ENCODE results near the gene KCND3.
A peak's percentile ranks its signal among the peaks of the same experiment; 100 is the strongest.

The KCND3 gene

GRCh38 chr1:111990026-111990877 is 784 bp upstream of the KCND3 start:
- Histone ChIP-seq H3K36me3 (ENCODE audit: control insufficient read depth, insufficient read depth, low read length) (no peaks in the 10 kb centered on the region), H3K4me3 (ENCODE audit: insufficient read depth, low read depth, low read length) (peak overlapping the region; percentile 36), H3K27ac (ENCODE audit: insufficient read depth, low read depth, low read length, poor library complexity, severe bottlenecking) (no peak overlapping the region), H3K9me3 (ENCODE audit: control insufficient read depth, low read length) (no peaks in the 10 kb centered on the region), H3K27me3 (ENCODE audit: control insufficient read depth, insufficient read depth, low read length, poor library complexity, severe bottlenecking) (peaks cover 70% of the 10 kb centered on the region), H3K4me1 (ENCODE audit: control insufficient read depth, insufficient read depth, low read length) (peaks cover 8% of the 10 kb centered on the region)
- 2% methylated on average over 72 of the region's 72 CpGs for WGBS, 2 experiments

- Histone ChIP-seq H3K4me3 (ENCODE audit: insufficient read depth, low read depth, low read length) (peak overlapping the region; percentile 24), H3K27me3 (ENCODE audit: control insufficient read depth, insufficient read depth, low read length, poor library complexity, severe bottlenecking) (peaks cover 70% of the 10 kb centered on the region), H3K9me3 (ENCODE audit: control insufficient read depth, low read length) (no peaks in the 10 kb centered on the region), H3K27ac (ENCODE audit: insufficient read depth, low read depth, low read length, poor library complexity, severe bottlenecking) (no peak overlapping the region), H3K36me3 (ENCODE audit: control insufficient read depth, insufficient read depth, low read length) (no peaks in the 10 kb centered on the region), H3K4me1 (ENCODE audit: control insufficient read depth, insufficient read depth, low read length) (peaks cover 8% of the 10 kb centered on the region)
- WGBS, 2 experiments, result 4% methylated on average over 51 of the region's 51 CpGs
Measured at GRCh38 chr1:111988743-111989453, 570 bp downstream of the KCND3 start.

GRCh38 chr1:111988377-111988742 is 1.1 kb downstream of the KCND3 start:
- whole genome bisulfite sequencing, 2 experiments, result 36 to 38% methylated on average over 8 of the region's 8 CpGs
- Histone ChIP-seq H3K4me1 (ENCODE audit: control insufficient read depth, insufficient read depth, low read length) (peaks cover 8% of the 10 kb centered on the region), H3K9me3 (ENCODE audit: control insufficient read depth, low read length) (no peaks in the 10 kb centered on the region), H3K27ac (ENCODE audit: insufficient read depth, low read depth, low read length, poor library complexity, severe bottlenecking) (no peak overlapping the region), H3K27me3 (ENCODE audit: control insufficient read depth, insufficient read depth, low read length, poor library complexity, severe bottlenecking) (peaks cover 70% of the 10 kb centered on the region), H3K4me3 (ENCODE audit: insufficient read depth, low read depth, low read length) (no peak overlapping the region), H3K36me3 (ENCODE audit: control insufficient read depth, insufficient read depth, low read length) (no peaks in the 10 kb centered on the region)

GRCh38 chr1:111987502-111987901 is 2.0 kb downstream of the KCND3 start:
- Histone ChIP-seq H3K27me3 (ENCODE audit: control insufficient read depth, insufficient read depth, low read length, poor library complexity, severe bottlenecking) (peaks cover 66% of the 10 kb centered on the region), H3K9me3 (ENCODE audit: control insufficient read depth, low read length) (no peaks in the 10 kb centered on the region)

GRCh38 chr1:111983500-111983899 is 6.0 kb downstream of the KCND3 start:
- H3K27me3 ChIP-seq (ENCODE audit: control insufficient read depth, insufficient read depth, low read length, poor library complexity, severe bottlenecking), result peaks cover 26% of the 10 kb centered on the region
- 92 to 94% methylated on average over 8 of the region's 8 CpGs for WGBS, 2 experiments
- H3K9me3 ChIP-seq (ENCODE audit: control insufficient read depth, low read length), result no peaks in the 10 kb centered on the region
- H3K4me3 ChIP-seq (ENCODE audit: insufficient read depth, low read depth, low read length), result no peak overlapping the region
- no peaks in the 10 kb centered on the region for H3K4me1 ChIP-seq (ENCODE audit: control insufficient read depth, insufficient read depth, low read length)
- H3K27ac ChIP-seq (ENCODE audit: insufficient read depth, low read depth, low read length, poor library complexity, severe bottlenecking), result no peak overlapping the region
- H3K36me3 ChIP-seq (ENCODE audit: control insufficient read depth, insufficient read depth, low read length), result no peaks in the 10 kb centered on the region

More at GRCh38 chr1:111987502-111987901, 2.0 kb downstream of the KCND3 start:
- no peak overlapping the region for H3K4me3 ChIP-seq (ENCODE audit: insufficient read depth, low read depth, low read length)
- WGBS, 2 experiments, result 77 to 78% methylated on average over 4 of the region's 4 CpGs
- peaks cover 8% of the 10 kb centered on the region for H3K4me1 ChIP-seq (ENCODE audit: control insufficient read depth, insufficient read depth, low read length)
- no peak overlapping the region for H3K27ac ChIP-seq (ENCODE audit: insufficient read depth, low read depth, low read length, poor library complexity, severe bottlenecking)
- no peaks in the 10 kb centered on the region for H3K36me3 ChIP-seq (ENCODE audit: control insufficient read depth, insufficient read depth, low read length)

GRCh38 chr1:111982428-111982827 is 7.0 kb downstream of the KCND3 start:
- 93 to 94% methylated on average over 28 of the region's 28 CpGs for WGBS, 2 experiments
- no peak overlapping the region for H3K27ac ChIP-seq (ENCODE audit: insufficient read depth, low read depth, low read length, poor library complexity, severe bottlenecking)
- H3K9me3 ChIP-seq (ENCODE audit: control insufficient read depth, low read length), result no peaks in the 10 kb centered on the region
- H3K4me3 ChIP-seq (ENCODE audit: insufficient read depth, low read depth, low read length), result no peak overlapping the region
- H3K27me3 ChIP-seq (ENCODE audit: control insufficient read depth, insufficient read depth, low read length, poor library complexity, severe bottlenecking), result peaks cover 16% of the 10 kb centered on the region
- no peaks in the 10 kb centered on the region for H3K36me3 ChIP-seq (ENCODE audit: control insufficient read depth, insufficient read depth, low read length)
- H3K4me1 ChIP-seq (ENCODE audit: control insufficient read depth, insufficient read depth, low read length), result no peaks in the 10 kb centered on the region

- Histone ChIP-seq H3K4me1 (ENCODE audit: control insufficient read depth, insufficient read depth, low read length) (no peaks in the 10 kb centered on the region), H3K9me3 (ENCODE audit: control insufficient read depth, low read length) (no peaks in the 10 kb centered on the region), H3K4me3 (ENCODE audit: insufficient read depth, low read depth, low read length) (no peak overlapping the region), H3K27ac (ENCODE audit: insufficient read depth, low read depth, low read length, poor library complexity, severe bottlenecking) (no peak overlapping the region), H3K27me3 (ENCODE audit: control insufficient read depth, insufficient read depth, low read length, poor library complexity, severe bottlenecking) (peaks cover 10% of the 10 kb centered on the region), H3K36me3 (ENCODE audit: control insufficient read depth, insufficient read depth, low read length) (no peaks in the 10 kb centered on the region)
- WGBS, 2 experiments, result 96% methylated on average over 37 of the region's 37 CpGs
Measured at GRCh38 chr1:111981871-111982270, 7.6 kb downstream of the KCND3 start.

GRCh38 chr1:111981090-111981489 is 8.4 kb downstream of the KCND3 start:
- H3K36me3 ChIP-seq (ENCODE audit: control insufficient read depth, insufficient read depth, low read length), result no peaks in the 10 kb centered on the region
- H3K4me3 ChIP-seq (ENCODE audit: insufficient read depth, low read depth, low read length), result no peak overlapping the region
- WGBS, 2 experiments, result 66 to 72% methylated on average over 7 of the region's 7 CpGs
- H3K9me3 ChIP-seq (ENCODE audit: control insufficient read depth, low read length), result no peaks in the 10 kb centered on the region
- H3K27ac ChIP-seq (ENCODE audit: insufficient read depth, low read depth, low read length, poor library complexity, severe bottlenecking), result no peak overlapping the region
- no peaks in the 10 kb centered on the region for H3K4me1 ChIP-seq (ENCODE audit: control insufficient read depth, insufficient read depth, low read length)
- peaks cover 2% of the 10 kb centered on the region for H3K27me3 ChIP-seq (ENCODE audit: control insufficient read depth, insufficient read depth, low read length, poor library complexity, severe bottlenecking)

- Histone ChIP-seq H3K4me3 (ENCODE audit: insufficient read depth, low read depth, low read length) (no peak overlapping the region), H3K36me3 (ENCODE audit: control insufficient read depth, insufficient read depth, low read length) (no peaks in the 10 kb centered on the region), H3K27ac (ENCODE audit: insufficient read depth, low read depth, low read length, poor library complexity, severe bottlenecking) (no peak overlapping the region), H3K4me1 (ENCODE audit: control insufficient read depth, insufficient read depth, low read length) (no peaks in the 10 kb centered on the region), H3K9me3 (ENCODE audit: control insufficient read depth, low read length) (no peaks in the 10 kb centered on the region), H3K27me3 (ENCODE audit: control insufficient read depth, insufficient read depth, low read length, poor library complexity, severe bottlenecking) (no peaks in the 10 kb centered on the region)
- 88 to 89% methylated on average over 6 of the region's 6 CpGs for WGBS, 2 experiments
Measured at GRCh38 chr1:111980686-111981085, 8.8 kb downstream of the KCND3 start.

- no peaks in the 10 kb centered on the region for H3K4me1 ChIP-seq (ENCODE audit: control insufficient read depth, insufficient read depth, low read length)
- no peak overlapping the region for H3K4me3 ChIP-seq (ENCODE audit: insufficient read depth, low read depth, low read length)
- no peak overlapping the region for H3K27ac ChIP-seq (ENCODE audit: insufficient read depth, low read depth, low read length, poor library complexity, severe bottlenecking)
- no peaks in the 10 kb centered on the region for H3K36me3 ChIP-seq (ENCODE audit: control insufficient read depth, insufficient read depth, low read length)
- WGBS, 2 experiments, result 86 to 87% methylated on average over 1 of the region's 1 CpG
- H3K9me3 ChIP-seq (ENCODE audit: control insufficient read depth, low read length), result no peaks in the 10 kb centered on the region
- H3K27me3 ChIP-seq (ENCODE audit: control insufficient read depth, insufficient read depth, low read length, poor library complexity, severe bottlenecking), result no peaks in the 10 kb centered on the region
Measured at GRCh38 chr1:111978695-111979094, 10.8 kb downstream of the KCND3 start.

Data from ectodermal cell (in vitro differentiated cells).